NCI-H748 (cell line): ENCODE results near the gene PKNOX2.

Source experiments
- DNase-seq: peaks from one replicate; lab custom pipeline; 2025; ENCODE audit not compliant: unreplicated experiment; lab: John Stamatoyannopoulos, UW

PKNOX2 gene

DNA sequence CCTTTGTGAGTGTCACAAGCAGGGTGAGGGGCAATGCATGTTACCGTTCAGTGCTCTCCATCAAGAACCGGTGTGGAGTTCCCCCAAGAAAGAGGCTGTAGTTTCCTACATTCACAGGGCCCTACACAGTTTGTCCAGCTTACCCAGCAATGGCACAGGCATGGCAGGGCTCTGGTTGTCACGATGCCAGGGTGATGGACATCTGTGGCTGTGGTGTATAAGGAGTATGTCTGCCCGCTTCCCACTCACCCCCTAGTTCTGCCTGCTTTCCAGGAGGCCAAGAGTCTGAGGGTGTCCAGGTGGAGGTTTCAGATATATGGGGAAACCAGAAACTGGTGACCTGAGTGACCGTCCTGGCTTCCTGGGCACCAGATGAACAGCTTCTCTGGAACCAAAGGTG, 116.1 kb downstream of the PKNOX2 start:
- DNase-seq, result no peak

GRCh38 chr11:125281831-125282595, 117.5 kb downstream of the PKNOX2 start:
- no peak for DNase-seq

- no peak for DNase-seq
Measured at GRCh38 chr11:125282596-125282914, 118.0 kb downstream of the PKNOX2 start.

DNA sequence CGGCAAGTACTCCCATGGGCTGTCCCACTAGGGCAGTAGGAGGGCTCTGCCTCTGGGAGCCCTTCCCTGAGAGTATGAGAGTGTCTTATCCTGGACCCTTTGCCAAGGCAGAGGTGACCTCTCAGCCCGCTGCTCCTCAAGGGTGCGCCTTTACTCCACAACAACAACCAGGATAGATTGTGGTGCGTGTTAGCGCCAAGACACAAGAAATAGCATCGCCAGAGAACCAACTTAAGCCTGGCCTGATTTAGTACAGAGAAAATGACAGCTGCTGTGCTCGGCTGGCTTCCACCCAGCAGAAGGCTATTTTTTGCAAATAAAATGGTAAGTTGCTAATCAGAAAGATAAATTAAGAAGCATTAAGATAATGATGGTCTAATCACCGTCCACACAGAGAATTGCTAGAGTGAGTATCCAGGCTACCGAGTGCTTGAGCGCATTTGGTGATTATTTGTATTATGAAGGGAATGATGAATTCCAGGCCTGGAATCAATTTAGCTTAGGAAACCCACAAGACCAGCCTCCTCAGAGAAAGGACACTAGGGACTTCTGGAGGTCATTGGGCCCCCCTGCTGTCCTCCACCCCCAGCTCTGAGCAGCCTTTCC, 119.8 kb downstream of the PKNOX2 start:
- DNase-seq, result no peak

GRCh38 chr11:125285844-125286243, 121.3 kb downstream of the PKNOX2 start:
- DNase-seq, result no peak

- no peak for DNase-seq
Measured at GRCh38 chr11:125286486-125286885, 121.9 kb downstream of the PKNOX2 start.

DNA sequence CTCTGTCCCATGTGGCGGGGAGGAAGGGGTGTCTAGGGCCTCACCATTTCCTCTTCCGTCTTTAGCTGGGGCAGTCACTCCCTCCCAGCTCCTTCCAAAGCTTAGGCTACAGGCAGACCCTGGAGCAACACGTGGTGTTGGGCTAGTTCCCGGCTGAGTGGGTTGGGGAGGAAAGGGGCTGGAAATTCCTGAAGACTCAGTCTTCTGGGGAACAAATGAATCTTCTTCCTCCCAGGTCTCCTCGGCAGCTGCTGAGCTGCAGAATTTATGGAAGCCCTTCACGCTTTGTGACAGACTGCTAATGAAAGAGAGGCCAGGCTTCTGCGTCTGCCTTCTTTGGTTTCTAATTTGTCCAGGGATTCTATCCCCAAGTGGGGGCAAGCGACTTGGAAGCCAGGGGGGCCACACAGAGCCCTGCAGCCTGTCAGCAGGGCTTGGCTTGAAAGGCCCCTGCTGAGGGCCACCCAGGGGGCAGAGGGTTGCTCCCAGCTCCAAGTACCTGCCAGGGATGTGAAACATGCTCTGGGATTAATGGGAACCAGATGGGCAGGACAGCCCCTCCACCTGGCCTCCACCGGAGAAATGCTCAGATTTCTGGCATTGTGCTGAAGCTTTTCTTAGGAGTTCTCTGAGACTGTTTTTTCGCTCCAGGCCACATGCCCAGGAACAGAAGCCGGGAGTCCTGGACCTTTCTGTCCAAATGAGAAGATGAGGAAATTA, 123.1 kb downstream of the PKNOX2 start:
- DNase-seq, result no peak

DNA sequence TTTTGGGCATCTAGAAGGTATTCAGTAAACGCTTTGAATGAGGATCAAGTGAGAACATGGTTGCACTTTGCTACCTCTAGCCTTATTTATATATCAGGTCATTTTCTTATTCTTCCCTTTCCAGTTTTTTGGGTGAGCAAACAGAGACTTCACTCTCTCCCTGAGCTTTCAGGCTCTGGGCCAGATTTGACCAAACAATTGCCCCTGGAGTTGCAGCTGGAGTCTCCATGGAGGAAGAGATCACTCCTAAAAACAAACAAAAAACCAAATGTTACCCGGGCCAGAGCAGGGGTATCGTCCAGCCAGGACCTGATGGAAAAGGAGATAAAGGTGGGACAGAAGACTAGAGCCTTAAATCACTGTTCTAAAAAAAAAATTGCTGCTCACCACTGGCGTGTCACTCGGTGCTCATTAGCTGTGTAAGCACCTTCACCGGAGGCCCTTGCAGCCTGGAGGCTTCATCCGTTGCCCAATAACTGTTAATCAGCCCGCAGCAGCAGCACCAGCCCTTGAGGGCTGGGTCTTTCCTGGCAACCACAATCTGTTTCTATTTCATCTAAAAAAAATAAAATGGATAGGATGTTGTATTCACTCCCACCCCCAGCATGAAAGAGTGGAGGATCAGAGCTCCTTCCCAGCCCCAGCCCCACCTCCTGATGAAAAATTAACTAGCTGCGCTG, 125.0 kb downstream of the PKNOX2 start:
- DNase-seq, result no peak

DNA sequence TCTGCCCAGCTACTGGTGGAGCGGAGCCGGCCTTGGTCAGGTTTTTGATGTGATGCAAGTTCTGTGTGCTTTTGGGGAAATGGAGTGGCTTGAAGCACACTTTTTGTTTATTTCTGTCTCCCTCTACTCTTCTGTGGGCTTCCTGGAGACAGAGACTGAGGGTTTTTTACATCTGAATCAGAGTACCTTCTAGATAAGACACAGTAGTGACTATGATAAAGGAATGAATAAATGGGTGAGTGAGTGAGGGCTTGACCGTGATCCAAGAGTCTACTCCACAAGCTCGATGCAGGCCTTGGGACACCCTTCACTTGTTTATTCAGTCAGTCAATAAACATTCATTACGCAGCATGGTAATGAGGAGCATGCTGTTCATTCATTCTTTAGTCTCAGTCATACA, 125.7 kb downstream of the PKNOX2 start:
- no peak for DNase-seq

DNA sequence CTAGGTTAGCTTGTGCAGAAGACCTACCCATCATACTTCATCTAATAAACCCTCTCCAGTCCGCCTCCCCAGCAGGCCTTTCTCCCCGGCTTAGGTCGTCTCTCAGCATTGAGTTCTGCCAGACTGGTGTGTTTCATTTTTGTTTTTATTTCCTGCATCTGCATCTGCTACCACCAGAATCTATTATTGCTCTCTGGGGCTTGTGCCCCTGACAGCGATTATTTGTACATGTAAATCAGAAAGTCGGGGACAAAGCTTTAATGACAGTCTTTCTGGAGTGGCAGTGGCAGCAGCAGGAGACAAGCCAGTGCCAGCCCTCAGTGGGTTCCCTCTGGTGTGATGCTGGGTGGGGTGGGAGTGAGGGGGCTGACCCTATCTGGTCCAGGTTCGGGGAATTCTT, 127.5 kb downstream of the PKNOX2 start:
- DNase-seq, result peak; percentile 3

DNA sequence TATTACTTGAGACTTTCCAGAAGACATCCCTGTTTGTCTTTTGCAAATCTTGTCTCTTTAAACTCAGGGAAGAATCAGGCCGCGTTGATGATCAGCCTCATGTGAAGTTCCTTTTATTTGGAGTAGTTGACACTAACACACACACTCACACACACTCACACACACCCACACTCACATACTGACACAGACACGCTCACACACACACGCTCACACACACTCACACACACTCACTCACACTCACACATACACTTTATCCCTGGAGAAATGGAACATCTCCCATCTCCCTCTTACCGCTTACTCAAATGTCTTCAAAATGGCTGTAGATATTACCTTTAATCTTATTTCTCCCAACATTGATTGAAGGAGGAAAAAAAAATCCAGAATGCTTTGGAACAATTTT, 129.0 kb downstream of the PKNOX2 start:
- no peak for DNase-seq

- no peak for DNase-seq
Measured at GRCh38 chr11:125295931-125296330, 131.4 kb downstream of the PKNOX2 start.

GRCh38 chr11:125297346-125297915, 132.9 kb downstream of the PKNOX2 start:
- DNase-seq, result no peak

GRCh38 chr11:125299061-125299615, 134.6 kb downstream of the PKNOX2 start:
- DNase-seq, result no peak

- DNase-seq, result no peak
Measured at GRCh38 chr11:125299821-125300220, 135.3 kb downstream of the PKNOX2 start.

GRCh38 chr11:125300791-125301218, 136.3 kb downstream of the PKNOX2 start:
- no peak for DNase-seq

DNA sequence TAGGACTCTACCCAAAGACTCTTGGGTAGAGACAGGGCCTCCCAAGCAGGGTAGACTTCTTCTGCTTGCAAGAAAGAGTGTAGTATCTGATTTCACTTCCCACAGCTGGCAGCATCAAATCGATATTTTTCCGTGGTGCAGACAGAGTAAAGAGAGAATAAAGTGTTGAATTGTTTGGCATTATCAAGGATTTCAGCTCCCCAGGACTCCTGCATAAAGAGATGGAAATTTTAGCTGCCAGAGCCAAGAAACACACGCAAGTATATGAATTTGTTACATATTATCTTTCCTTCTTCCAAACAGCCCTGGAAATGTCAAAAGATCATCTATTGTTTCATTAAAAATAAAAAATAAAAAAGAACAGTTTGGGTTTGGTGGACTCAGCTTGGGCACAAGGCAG, 136.8 kb downstream of the PKNOX2 start:
- no peak for DNase-seq

- DNase-seq, result no peak
Measured at GRCh38 chr11:125303186-125303585, 138.6 kb downstream of the PKNOX2 start.

DNA sequence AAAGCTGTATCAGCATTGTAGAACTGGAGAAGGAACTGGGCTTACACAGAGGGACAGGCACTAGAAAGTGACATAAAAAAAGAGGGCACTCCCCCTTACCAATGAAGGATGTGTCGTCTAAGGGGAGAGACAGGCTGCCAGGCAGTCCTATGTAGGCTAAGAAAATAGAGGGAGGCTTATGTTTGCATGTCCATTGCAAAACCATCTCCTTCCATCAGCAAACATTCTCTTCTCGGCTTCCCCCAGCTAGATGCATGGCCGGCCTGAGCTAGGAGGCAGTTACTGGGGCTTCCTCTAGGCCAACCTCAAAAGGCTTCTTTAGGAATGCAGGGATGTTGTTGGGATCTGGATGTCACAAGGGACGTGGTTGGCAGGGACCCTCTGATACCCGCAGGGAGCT, 139.1 kb downstream of the PKNOX2 start:
- DNase-seq, result no peak

DNA sequence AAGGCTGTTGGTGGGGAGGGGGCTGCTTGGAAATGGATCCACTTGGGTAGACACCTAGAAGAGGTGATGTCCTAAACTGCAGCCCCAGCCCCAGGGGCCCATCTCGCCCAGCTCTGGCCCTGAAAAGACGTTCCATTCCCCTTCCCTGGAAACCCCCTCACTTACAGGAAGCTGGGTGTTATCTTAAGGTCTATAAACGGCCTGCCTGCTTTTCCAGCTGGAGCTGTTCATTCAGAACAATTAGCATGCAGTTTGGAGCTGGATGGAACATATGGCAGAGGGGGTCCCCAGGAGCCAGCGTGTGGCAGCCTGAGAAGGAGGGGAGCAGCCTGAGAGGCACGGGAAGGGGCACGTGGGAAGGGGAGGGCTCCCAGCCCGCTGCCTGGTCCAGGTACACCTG, 139.6 kb downstream of the PKNOX2 start:
- DNase-seq, result no peak

GRCh38 chr11:125304876-125305275, 140.3 kb downstream of the PKNOX2 start:
- no peak for DNase-seq
